WTC11 (cell line): Measurements from ENCODE around the gene TMA7B. TPM values are rescaled to one million over a fixed set of nuclear protein-coding genes. Genes with fewer than 3 reads are reported as not detected.

Experiments used
- ATAC-seq: fragments of 200-7000 bp; cut with Tn5 transposase; 2 replicates; pipeline ENCODE4 v1.10.0; 2021; ENCODE audit warnings: mild to moderate bottlenecking, moderate library complexity
- CTCF ChIA-PET: fragments of 300-600 bp; sonication (Branson Sonifier 250); formaldehyde crosslinking; loops from one replicate; lab custom pipeline; 2021; ENCODE audit warnings: antibody characterized with exemption; lab: Charles Lee
- POLR2A ChIA-PET: fragments of 350-600 bp; sonication (Branson Sonifier 250); formaldehyde crosslinking; loops from one replicate; lab custom pipeline; 2021; ENCODE audit warnings: antibody characterized with exemption; lab: Charles Lee
- DNase-seq: peaks from one replicate; pipeline ENCODE4 v3.0.0; 2021; ENCODE audit warnings: low spot score
- H3K27ac Mint-ChIP-seq: 2 replicates; pipeline ENCODE4 v1.8.0; 2021; ENCODE audit warnings: mixed read lengths
- H3K27me3 Mint-ChIP-seq: 2 replicates; pipeline ENCODE4 v1.8.0; 2021; ENCODE audit warnings: low read depth, mild to moderate bottlenecking, moderate library complexity, mixed read lengths
- H3K36me3 Mint-ChIP-seq: 2 replicates; pipeline ENCODE4 v1.8.0; 2021; ENCODE audit warnings: mixed read lengths
- H3K4me1 Mint-ChIP-seq: 2 replicates; pipeline ENCODE4 v1.8.0; 2022; ENCODE audit warnings: mixed read lengths
- H3K4me3 Mint-ChIP-seq: 2 replicates; pipeline ENCODE4 v1.8.0; 2021; ENCODE audit warnings: mild to moderate bottlenecking, moderate library complexity, mixed read lengths
- H3K9me3 Mint-ChIP-seq: 2 replicates; pipeline ENCODE4 v1.8.0; 2021; ENCODE audit warnings: mixed read lengths
- ATF1 ChIP-seq: sonication (generic); formaldehyde crosslinking; IDR thresholded peaks from 2 replicates; pipeline ENCODE4 v1.8.1; 2023; ENCODE audit warnings: mild to moderate bottlenecking, moderate library complexity, missing genetic modification reagents
- CREB1 ChIP-seq: sonication (generic); formaldehyde crosslinking; IDR thresholded peaks from 2 replicates; pipeline ENCODE4 v1.8.0; 2023; ENCODE audit warnings: mild to moderate bottlenecking, missing genetic modification reagents
- E2F1 ChIP-seq: sonication (generic); formaldehyde crosslinking; IDR thresholded peaks from 2 replicates; pipeline ENCODE4 v1.8.0; 2022; ENCODE audit warnings: mild to moderate bottlenecking, missing genetic modification reagents
- E2F5 ChIP-seq: sonication (generic); formaldehyde crosslinking; IDR thresholded peaks from 2 replicates; pipeline ENCODE4 v1.8.1; 2022; ENCODE audit warnings: mild to moderate bottlenecking, moderate library complexity, missing genetic modification reagents
- ESRRA ChIP-seq: sonication (generic); formaldehyde crosslinking; IDR thresholded peaks from 2 replicates; pipeline ENCODE4 v1.8.1; 2022; ENCODE audit warnings: mild to moderate bottlenecking, missing genetic modification reagents, borderline replicate concordance
- FOXP4 ChIP-seq: sonication (generic); formaldehyde crosslinking; IDR thresholded peaks from 2 replicates; pipeline ENCODE4 v1.8.0; 2022; ENCODE audit warnings: mild to moderate bottlenecking, missing genetic modification reagents
- IRF2 ChIP-seq: sonication (generic); formaldehyde crosslinking; IDR thresholded peaks from 2 replicates; pipeline ENCODE4 v1.8.0; 2022; ENCODE audit warnings: low read depth, missing genetic modification reagents, borderline replicate concordance
- JUN ChIP-seq: sonication (generic); formaldehyde crosslinking; IDR thresholded peaks from 2 replicates; pipeline ENCODE4 v1.8.0; 2023; ENCODE audit warnings: mild to moderate bottlenecking, missing genetic modification reagents
- MAX ChIP-seq: sonication (generic); formaldehyde crosslinking; IDR thresholded peaks from 2 replicates; pipeline ENCODE4 v1.8.0; 2022; ENCODE audit warnings: mild to moderate bottlenecking, missing genetic modification reagents
- MXD4 ChIP-seq: fragments of 250-450 bp; sonication (Bioruptor Pico); IDR thresholded peaks from 2 replicates; pipeline ENCODE4 v1.8.0; 2021; ENCODE audit warnings: mild to moderate bottlenecking, moderate library complexity, borderline replicate concordance
- MYBL2 ChIP-seq: sonication (generic); formaldehyde crosslinking; IDR thresholded peaks from 2 replicates; pipeline ENCODE4 v1.8.1; 2023; ENCODE audit warnings: mild to moderate bottlenecking, moderate library complexity, missing genetic modification reagents
- NR3C1 ChIP-seq: sonication (generic); formaldehyde crosslinking; conservative IDR thresholded peaks from 2 replicates; pipeline ENCODE4 v1.8.1; 2023; ENCODE audit warnings: low read depth, mild to moderate bottlenecking, missing genetic modification reagents
- RORB ChIP-seq: fragments of 250-450 bp; sonication (Bioruptor Pico); IDR thresholded peaks from 2 replicates; pipeline ENCODE4 v1.9.0; 2021; ENCODE audit warnings: mild to moderate bottlenecking
- SP1 ChIP-seq: sonication (generic); formaldehyde crosslinking; conservative IDR thresholded peaks from 2 replicates; pipeline ENCODE4 v1.8.1; 2022; ENCODE audit warnings: missing genetic modification reagents
- TP53 ChIP-seq: sonication (generic); formaldehyde crosslinking; IDR thresholded peaks from 2 replicates; pipeline ENCODE4 v1.8.1; 2023; ENCODE audit warnings: mild to moderate bottlenecking, missing genetic modification reagents
- ZNF121 ChIP-seq: sonication (generic); formaldehyde crosslinking; IDR thresholded peaks from 2 replicates; pipeline ENCODE4 v1.8.0; 2023; ENCODE audit warnings: missing genetic modification reagents
- ZNF219 ChIP-seq: sonication (generic); formaldehyde crosslinking; IDR thresholded peaks from 2 replicates; pipeline ENCODE4 v1.8.0; 2023; ENCODE audit warnings: missing genetic modification reagents, mild to moderate bottlenecking, borderline replicate concordance
- ZNF396 ChIP-seq: fragments of 250-450 bp; sonication (Bioruptor Pico); IDR thresholded peaks from 2 replicates; pipeline ENCODE4 v1.8.0; 2021; ENCODE audit warnings: mild to moderate bottlenecking, moderate library complexity, borderline replicate concordance
- ZNF423 ChIP-seq: fragments of 250-450 bp; sonication (Bioruptor Pico); IDR thresholded peaks from 2 replicates; pipeline ENCODE4 v2.1.2; 2022; ENCODE audit warnings: mild to moderate bottlenecking, moderate library complexity
- ZSCAN18 ChIP-seq: fragments of 250-450 bp; sonication (Bioruptor Pico); IDR thresholded peaks from 2 replicates; pipeline ENCODE4 v2.1.2; 2022; ENCODE audit warnings: mild to moderate bottlenecking, moderate library complexity
- total RNA-seq: library from RNA; stranded (reverse); gene quantifications from 3 replicates; pipeline ENCODE4 v1.2.3, GENCODE V29; 2021
- TF ChIP-seq, protein P1 (sequence below): sonication (generic); formaldehyde crosslinking; IDR thresholded peaks from 2 replicates; pipeline ENCODE4 v1.8.0; 2023; ENCODE audit warnings: mild to moderate bottlenecking, missing genetic modification reagents
- TF ChIP-seq, protein P2 (sequence below): sonication (generic); formaldehyde crosslinking; IDR thresholded peaks from 2 replicates; pipeline ENCODE4 v1.8.1; 2023; ENCODE audit warnings: mild to moderate bottlenecking, missing genetic modification reagents, moderate library complexity
- TF ChIP-seq, protein P3 (sequence below): fragments of 250-450 bp; sonication (Bioruptor Pico); IDR thresholded peaks from 2 replicates; pipeline ENCODE4 v1.8.0; 2021; ENCODE audit warnings: mild to moderate bottlenecking
- TF ChIP-seq, protein P4 (sequence below): fragments of 250-450 bp; sonication (Bioruptor Pico); IDR thresholded peaks from 2 replicates; pipeline ENCODE4 v1.9.0; 2021; ENCODE audit warnings: mild to moderate bottlenecking

TMA7B gene
- total RNA-seq, 1 experiment from 2014 or later, result not detected

DNA sequence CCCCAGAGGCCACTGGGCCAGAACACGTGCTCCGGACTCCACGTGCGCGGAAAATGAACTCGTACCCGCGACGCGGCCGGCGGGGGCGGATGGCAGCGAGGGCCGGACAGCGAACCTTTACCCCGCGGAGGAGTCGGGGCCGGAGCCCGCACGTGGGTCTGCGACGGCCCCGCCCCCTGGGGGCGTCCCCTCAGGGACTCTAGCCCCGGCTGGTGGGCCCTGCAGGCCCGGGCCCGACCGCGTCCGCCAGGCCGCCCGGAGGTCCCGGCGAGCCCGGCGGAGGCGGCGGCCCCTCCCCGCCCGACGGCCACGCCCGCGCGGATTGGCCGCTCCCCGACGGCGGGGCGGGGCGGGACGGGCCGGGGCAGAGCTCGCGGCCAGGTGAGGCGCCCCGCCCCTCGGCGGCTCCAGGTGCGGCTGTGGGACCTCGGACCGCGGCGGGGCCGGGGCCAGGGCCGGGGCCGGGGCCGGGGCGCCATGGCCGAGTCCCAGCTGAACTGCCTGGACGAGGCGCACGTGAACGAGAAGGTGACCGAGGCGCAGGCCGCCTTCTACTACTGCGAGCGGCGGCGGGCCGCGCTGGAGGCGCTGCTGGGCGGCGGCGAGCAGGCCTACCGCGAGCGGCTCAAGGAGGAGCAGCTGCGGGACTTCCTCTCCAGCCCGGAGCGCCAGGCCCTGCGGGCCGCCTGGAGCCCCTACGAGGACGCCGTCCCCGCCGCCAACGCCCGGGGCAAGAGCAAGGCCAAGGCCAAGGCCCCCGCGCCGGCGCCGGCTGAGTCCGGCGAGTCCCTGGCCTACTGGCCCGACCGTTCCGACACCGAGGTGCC, 34.6 kb downstream of the TMA7B start, which contains the start of gene FAM83F:
TSS of gene FAM83F (plus strand) at position 389 of the 827 bp plus-strand sequence. CDS start at position 478, 89 bp downstream.
- DNase-seq (peak; percentile 68), ATAC-seq (peak; percentile 68)
- H3K9me3 Mint-ChIP-seq, result no peaks in the 10 kb centered on the region
- H3K27ac Mint-ChIP-seq, result no peak within 1 kb of the TSS
- peaks cover 49% of the 10 kb centered on the region for H3K4me1 Mint-ChIP-seq
- peaks cover 5% of the 10 kb centered on the region; the same call in 1 of the 2 replicates for H3K36me3 Mint-ChIP-seq
- ChIA-PET CTCF (interaction anchor here (1.0 to 3.3 kb wide), 8 partner anchors 23 to 62 kb away, joined by 3 to 11 read pairs (median 7); no protein-coding TSS in a partner anchor), POLR2A (interaction anchor here (1.0 to 2.2 kb wide), 2 partner anchors 14 to 49 kb away, joined by 3 to 6 read pairs; no protein-coding TSS in a partner anchor)
- peak within 1 kb of the TSS; percentile 78 for H3K4me3 Mint-ChIP-seq
- H3K27me3 Mint-ChIP-seq, result peaks cover 17% of the 10 kb centered on the region
- TF ChIP-seq ZNF219 (0 out of 2 replicates have a peak, but pooled peaks have one; percentile 22), SP1 (CRISPR knock-in tag) (peak; percentile 59; the same call in 1 of the 2 replicates), FOXP4 (CRISPR knock-in tag) (peak; percentile 93), ZNF396 (no peak), ZSCAN18 (CRISPR knock-in tag) (no peak), ESRRA (peak; percentile 81), NR3C1 (CRISPR knock-in tag) (peak; percentile 73; the same call in 1 of the 2 replicates), CREB1 (CRISPR knock-in tag) (peak; percentile 73; the same call in 1 of the 2 replicates), ATF1 (CRISPR knock-in tag) (peak; percentile 67; the same call in 1 of the 2 replicates), E2F1 (CRISPR knock-in tag) (peak; percentile 78), RORB (CRISPR knock-in tag) (no peak), JUN (CRISPR knock-in tag) (peak; percentile 89; the same call in 1 of the 2 replicates), MAX (peak; percentile 98), IRF2 (no peak), ZNF423 (no peak), ZNF121 (CRISPR knock-in tag) (no peak), MYBL2 (peak; percentile 89), TP53 (CRISPR knock-in tag) (peak; percentile 87), MXD4 (CRISPR knock-in tag) (no peak), E2F5 (CRISPR knock-in tag) (0 out of 2 replicates have a peak, but pooled peaks have one; percentile 47)
- TF ChIP-seq, protein P1, sequence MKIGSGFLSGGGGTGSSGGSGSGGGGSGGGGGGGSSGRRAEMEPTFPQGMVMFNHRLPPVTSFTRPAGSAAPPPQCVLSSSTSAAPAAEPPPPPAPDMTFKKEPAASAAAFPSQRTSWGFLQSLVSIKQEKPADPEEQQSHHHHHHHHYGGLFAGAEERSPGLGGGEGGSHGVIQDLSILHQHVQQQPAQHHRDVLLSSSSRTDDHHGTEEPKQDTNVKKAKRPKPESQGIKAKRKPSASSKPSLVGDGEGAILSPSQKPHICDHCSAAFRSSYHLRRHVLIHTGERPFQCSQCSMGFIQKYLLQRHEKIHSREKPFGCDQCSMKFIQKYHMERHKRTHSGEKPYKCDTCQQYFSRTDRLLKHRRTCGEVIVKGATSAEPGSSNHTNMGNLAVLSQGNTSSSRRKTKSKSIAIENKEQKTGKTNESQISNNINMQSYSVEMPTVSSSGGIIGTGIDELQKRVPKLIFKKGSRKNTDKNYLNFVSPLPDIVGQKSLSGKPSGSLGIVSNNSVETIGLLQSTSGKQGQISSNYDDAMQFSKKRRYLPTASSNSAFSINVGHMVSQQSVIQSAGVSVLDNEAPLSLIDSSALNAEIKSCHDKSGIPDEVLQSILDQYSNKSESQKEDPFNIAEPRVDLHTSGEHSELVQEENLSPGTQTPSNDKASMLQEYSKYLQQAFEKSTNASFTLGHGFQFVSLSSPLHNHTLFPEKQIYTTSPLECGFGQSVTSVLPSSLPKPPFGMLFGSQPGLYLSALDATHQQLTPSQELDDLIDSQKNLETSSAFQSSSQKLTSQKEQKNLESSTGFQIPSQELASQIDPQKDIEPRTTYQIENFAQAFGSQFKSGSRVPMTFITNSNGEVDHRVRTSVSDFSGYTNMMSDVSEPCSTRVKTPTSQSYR (CRISPR knock-in tag), result peak; percentile 90
- TF ChIP-seq, protein P2, sequence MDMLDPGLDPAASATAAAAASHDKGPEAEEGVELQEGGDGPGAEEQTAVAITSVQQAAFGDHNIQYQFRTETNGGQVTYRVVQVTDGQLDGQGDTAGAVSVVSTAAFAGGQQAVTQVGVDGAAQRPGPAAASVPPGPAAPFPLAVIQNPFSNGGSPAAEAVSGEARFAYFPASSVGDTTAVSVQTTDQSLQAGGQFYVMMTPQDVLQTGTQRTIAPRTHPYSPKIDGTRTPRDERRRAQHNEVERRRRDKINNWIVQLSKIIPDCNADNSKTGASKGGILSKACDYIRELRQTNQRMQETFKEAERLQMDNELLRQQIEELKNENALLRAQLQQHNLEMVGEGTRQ, result peak; percentile 70
- TF ChIP-seq, protein P3, sequence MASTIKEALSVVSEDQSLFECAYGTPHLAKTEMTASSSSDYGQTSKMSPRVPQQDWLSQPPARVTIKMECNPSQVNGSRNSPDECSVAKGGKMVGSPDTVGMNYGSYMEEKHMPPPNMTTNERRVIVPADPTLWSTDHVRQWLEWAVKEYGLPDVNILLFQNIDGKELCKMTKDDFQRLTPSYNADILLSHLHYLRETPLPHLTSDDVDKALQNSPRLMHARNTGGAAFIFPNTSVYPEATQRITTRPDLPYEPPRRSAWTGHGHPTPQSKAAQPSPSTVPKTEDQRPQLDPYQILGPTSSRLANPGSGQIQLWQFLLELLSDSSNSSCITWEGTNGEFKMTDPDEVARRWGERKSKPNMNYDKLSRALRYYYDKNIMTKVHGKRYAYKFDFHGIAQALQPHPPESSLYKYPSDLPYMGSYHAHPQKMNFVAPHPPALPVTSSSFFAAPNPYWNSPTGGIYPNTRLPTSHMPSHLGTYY (CRISPR knock-in tag), result no peak
- TF ChIP-seq, protein P4, sequence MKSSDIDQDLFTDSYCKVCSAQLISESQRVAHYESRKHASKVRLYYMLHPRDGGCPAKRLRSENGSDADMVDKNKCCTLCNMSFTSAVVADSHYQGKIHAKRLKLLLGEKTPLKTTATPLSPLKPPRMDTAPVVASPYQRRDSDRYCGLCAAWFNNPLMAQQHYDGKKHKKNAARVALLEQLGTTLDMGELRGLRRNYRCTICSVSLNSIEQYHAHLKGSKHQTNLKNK (CRISPR knock-in tag), result no peak
